ENCODE data around the gene LRP1.
A peak's percentile ranks its signal among the peaks of the same experiment; 100 is the strongest.

The LRP1 gene

GRCh38 chr12:57178213-57178612, 49.9 kb downstream of the LRP1 start:
- DNase-seq = no peak

GRCh38 chr12:57179331-57180086, 51.2 kb downstream of the LRP1 start:
- no peak for DNase-seq

GRCh38 chr12:57180321-57180989, 52.2 kb downstream of the LRP1 start:
- DNase-seq = no peak

GRCh38 chr12:57181072-57181471, 52.8 kb downstream of the LRP1 start:
- DNase-seq = no peak

- DNase-seq = no peak
Observed at GRCh38 chr12:57181561-57182155, 53.4 kb downstream of the LRP1 start.

GRCh38 chr12:57182918-57183575, 54.8 kb downstream of the LRP1 start:
- DNase-seq = peak; percentile 81

GRCh38 chr12:57183939-57184725, 55.8 kb downstream of the LRP1 start:
- DNase-seq = no peak

- DNase-seq = no peak
Observed at GRCh38 chr12:57185403-57185802, 57.1 kb downstream of the LRP1 start.

- DNase-seq = no peak
Observed at GRCh38 chr12:57185906-57186508, 57.7 kb downstream of the LRP1 start.

- no peak for DNase-seq
Observed at GRCh38 chr12:57187222-57188089, 59.2 kb downstream of the LRP1 start.

- no peak for DNase-seq
Observed at GRCh38 chr12:57188090-57188425, 59.8 kb downstream of the LRP1 start.

- no peak for DNase-seq
Observed at GRCh38 chr12:57190037-57190436, 61.8 kb downstream of the LRP1 start.

GRCh38 chr12:57190821-57191220, 62.5 kb downstream of the LRP1 start:
- no peak for DNase-seq

GRCh38 chr12:57191410-57191809, 63.1 kb downstream of the LRP1 start:
- DNase-seq = no peak

- DNase-seq = no peak
Observed at GRCh38 chr12:57192920-57193319, 64.6 kb downstream of the LRP1 start.

GRCh38 chr12:57193706-57194245, 65.5 kb downstream of the LRP1 start:
- no peak for DNase-seq

- no peak for DNase-seq
Observed at GRCh38 chr12:57194253-57194652, 66.0 kb downstream of the LRP1 start.

- DNase-seq = no peak
Observed at GRCh38 chr12:57195186-57195585, 66.9 kb downstream of the LRP1 start.

GRCh38 chr12:57195611-57196371, 67.5 kb downstream of the LRP1 start:
- no peak for DNase-seq

- DNase-seq = no peak
Observed at GRCh38 chr12:57196439-57196838, 68.2 kb downstream of the LRP1 start.
